Neural progenitor cell (in vitro differentiated cells): ENCODE data around the gene LRP3. TPM values are rescaled to one million over a fixed set of nuclear protein-coding genes. Genes with fewer than 3 reads are reported as not detected.

Source experiments
- DNase-seq: peaks from one replicate; pipeline ENCODE4 v3.0.0-alpha.2; 2016; ENCODE audit warnings: low spot score
- H2AFZ ChIP-seq: fragments of 200-600 bp; sonication (generic); replicated peaks from 2 replicates; pipeline ENCODE4 v1.6.1; 2016; ENCODE audit warnings: antibody characterized with exemption
- H3F3A ChIP-seq: fragments of 200-600 bp; sonication (generic); 2 replicates; pipeline ENCODE4 v1.6.1; 2016; ENCODE audit warnings: antibody characterized with exemption, low read depth
- H3K27ac ChIP-seq: fragments of 200-600 bp; sonication (generic); 2 replicates; pipeline ENCODE4 v1.5.1; 2016; ENCODE audit warnings: mild to moderate bottlenecking
- H3K27me3 ChIP-seq: fragments of 200-600 bp; sonication (generic); 2 replicates; pipeline ENCODE4 v1.6.1; 2016; ENCODE audit warnings: mild to moderate bottlenecking, moderate library complexity
- H3K36me3 ChIP-seq: fragments of 200-600 bp; sonication (generic); 2 replicates; pipeline ENCODE4 v1.5.1; 2016
- H3K4me1 ChIP-seq: fragments of 200-600 bp; sonication (generic); 2 replicates; pipeline ENCODE4 v1.6.1; 2016; ENCODE audit warnings: mixed run types
- H3K4me2 ChIP-seq: fragments of 200-600 bp; sonication (generic); 2 replicates; pipeline ENCODE4 v1.6.1; 2016
- H3K4me3 ChIP-seq: fragments of 200-600 bp; sonication (generic); 2 replicates; pipeline ENCODE4 v1.5.1; 2016
- H3K79me2 ChIP-seq: fragments of 200-600 bp; sonication (generic); 2 replicates; pipeline ENCODE4 v1.6.1; 2016; ENCODE audit warnings: low read depth
- H3K9ac ChIP-seq: fragments of 200-600 bp; sonication (generic); 2 replicates; pipeline ENCODE4 v1.6.1; 2016
- H3K9me3 ChIP-seq: fragments of 200-600 bp; sonication (generic); 2 replicates; pipeline ENCODE4 v1.5.1; 2016; ENCODE audit warnings: low read depth
- H4K20me1 ChIP-seq: fragments of 200-600 bp; sonication (generic); 2 replicates; pipeline ENCODE4 v1.6.1; 2016; ENCODE audit warnings: low read depth
- H3K27ac Mint-ChIP-seq: 3 replicates; pipeline ENCODE4 v1.8.0; 2021; ENCODE audit warnings: mixed read lengths
- H3K27me3 Mint-ChIP-seq: 2 replicates; pipeline ENCODE4 v1.8.0; 2022; ENCODE audit warnings: low read depth, mild to moderate bottlenecking, inconsistent platforms, moderate library complexity, mixed read lengths; ENCODE audit not compliant: insufficient read depth
- H3K36me3 Mint-ChIP-seq: 3 replicates; pipeline ENCODE4 v1.8.0; 2021; ENCODE audit warnings: mixed read lengths
- H3K4me1 Mint-ChIP-seq: 3 replicates; pipeline ENCODE4 v1.8.0; 2021; ENCODE audit warnings: mixed read lengths
- H3K4me3 Mint-ChIP-seq: 3 replicates; pipeline ENCODE4 v1.8.0; 2021; ENCODE audit warnings: mild to moderate bottlenecking, moderate library complexity, mixed read lengths
- H3K9me3 Mint-ChIP-seq: 3 replicates; pipeline ENCODE4 v1.8.0; 2020; ENCODE audit warnings: mixed read lengths
- CTCF ChIP-seq: fragments of 200-600 bp; sonication (generic); IDR thresholded peaks from 2 replicates; pipeline ENCODE4 v1.5.1; 2017; ENCODE audit warnings: antibody characterized with exemption, mild to moderate bottlenecking
- EZH2 ChIP-seq: fragments of 200-600 bp; sonication (generic); IDR thresholded peaks from 2 replicates; pipeline ENCODE4 v1.6.1; 2017; ENCODE audit warnings: antibody characterized with exemption, mild to moderate bottlenecking, moderate library complexity
- EZH2phosphoT487 ChIP-seq: fragments of 200-600 bp; sonication (generic); IDR thresholded peaks from 2 replicates; pipeline ENCODE4 v1.6.1; 2017; ENCODE audit warnings: antibody characterized with exemption
- total RNA-seq: library from RNA; depleted of rRNA; stranded (reverse); fragments of >200 nt; gene quantifications from 2 replicates; pipeline ENCODE4 v1.2.3, GENCODE V29; 2015; ENCODE audit warnings: low replicate concordance

LRP3 gene
- total RNA-seq, 1 donor from 2014 or later: 7.5 TPM

GRCh38 chr19:33197591-33198000, 3.5 kb downstream of the LRP3 start:
- no peaks in the 10 kb centered on the region for H3K9me3 Mint-ChIP-seq
- H3K4me3 Mint-ChIP-seq: no peak overlapping the region
- Histone ChIP-seq H3K27ac (no peak overlapping the region), H3K36me3 (no peaks in the 10 kb centered on the region), H2AFZ (no peak overlapping the region), H3F3A (peaks cover 4% of the 10 kb centered on the region), H3K79me2 (no peaks in the 10 kb centered on the region), H3K4me3 (no peak overlapping the region), H3K4me1 (peaks cover 6% of the 10 kb centered on the region), H4K20me1 (peaks cover 30% of the 10 kb centered on the region), H3K27me3 (peaks cover 24% of the 10 kb centered on the region), H3K9ac (no peak overlapping the region), H3K9me3 (no peaks in the 10 kb centered on the region), H3K4me2 (no peak overlapping the region)
- H3K36me3 Mint-ChIP-seq: peaks cover 6% of the 10 kb centered on the region
- DNase-seq: no peak
- H3K4me1 Mint-ChIP-seq: peaks cover 13% of the 10 kb centered on the region
- H3K27ac Mint-ChIP-seq: no peak overlapping the region
- H3K27me3 Mint-ChIP-seq: peaks cover 4% of the 10 kb centered on the region
- TF ChIP-seq EZH2phosphoT487 (no peak), CTCF (no peak), EZH2 (no peak)

GRCh38 chr19:33198169-33198568, 4.0 kb downstream of the LRP3 start:
- no peak overlapping the region for H3K27ac ChIP-seq
- no peaks in the 10 kb centered on the region for H3K9me3 Mint-ChIP-seq
- H3K9me3 ChIP-seq: no peaks in the 10 kb centered on the region
- no peaks in the 10 kb centered on the region for H3K79me2 ChIP-seq
- H3K4me3 Mint-ChIP-seq: no peak overlapping the region
- H3K4me1 Mint-ChIP-seq: peaks cover 10% of the 10 kb centered on the region
- no peak overlapping the region for H3K27ac Mint-ChIP-seq
- H3F3A ChIP-seq: peaks cover 4% of the 10 kb centered on the region
- no peak overlapping the region for H2AFZ ChIP-seq
- no peaks in the 10 kb centered on the region for H3K36me3 ChIP-seq
- peaks cover 4% of the 10 kb centered on the region for H3K27me3 Mint-ChIP-seq
- H3K27me3 ChIP-seq: peaks cover 18% of the 10 kb centered on the region
- H4K20me1 ChIP-seq: peaks cover 31% of the 10 kb centered on the region
- H3K9ac ChIP-seq: no peak overlapping the region
- H3K4me1 ChIP-seq: peaks cover 6% of the 10 kb centered on the region
- peaks cover 9% of the 10 kb centered on the region for H3K36me3 Mint-ChIP-seq
- TF ChIP-seq CTCF: no peak
- no peak overlapping the region for H3K4me2 ChIP-seq
- no peak for DNase-seq
- no peak overlapping the region for H3K4me3 ChIP-seq

GRCh38 chr19:33199441-33200265, 5.5 kb downstream of the LRP3 start:
- Mint-ChIP-seq H3K9me3 (no peaks in the 10 kb centered on the region), H3K36me3 (peaks cover 10% of the 10 kb centered on the region), H3K4me1 (peaks cover 6% of the 10 kb centered on the region), H3K27me3 (peaks cover 4% of the 10 kb centered on the region), H3K4me3 (no peak overlapping the region), H3K27ac (no peak overlapping the region)
- no peaks in the 10 kb centered on the region for H3K9me3 ChIP-seq
- peaks cover 31% of the 10 kb centered on the region for H4K20me1 ChIP-seq
- peaks cover 10% of the 10 kb centered on the region for H3K27me3 ChIP-seq
- H3K4me2 ChIP-seq: no peak overlapping the region
- no peak for DNase-seq
- no peak overlapping the region for H3K4me3 ChIP-seq
- no peak for TF ChIP-seq EZH2
- TF ChIP-seq EZH2phosphoT487: no peak
- TF ChIP-seq CTCF: no peak
- H2AFZ ChIP-seq: no peak overlapping the region
- H3K9ac ChIP-seq: no peak overlapping the region
- H3K27ac ChIP-seq: no peak overlapping the region
- H3F3A ChIP-seq: no peaks in the 10 kb centered on the region
- no peaks in the 10 kb centered on the region for H3K79me2 ChIP-seq
- no peaks in the 10 kb centered on the region for H3K36me3 ChIP-seq
- H3K4me1 ChIP-seq: peaks cover 6% of the 10 kb centered on the region
